Mucosa of stomach (tissue), 1 donor: ENCODE results near the gene SLC25A13.
"Not testable (repeated sequence)": the region's sequence is repeated elsewhere in the genome, so short reads cannot be mapped to it uniquely, and the experiment has no call there.

Experiments used
- H3K27me3 ChIP-seq: one replicate; pipeline ENCODE4 v1.7.0; 2013; ENCODE audit warnings: mild to moderate bottlenecking, low read length; ENCODE audit not compliant: control insufficient read depth, insufficient read depth
- H3K36me3 ChIP-seq: one replicate; pipeline ENCODE4 v1.7.0; 2013; ENCODE audit warnings: low read length; ENCODE audit not compliant: control insufficient read depth, insufficient read depth
- H3K4me1 ChIP-seq: one replicate; pipeline ENCODE4 v1.7.0; 2013; ENCODE audit warnings: mild to moderate bottlenecking, low read length; ENCODE audit not compliant: control insufficient read depth, insufficient read depth
- H3K4me3 ChIP-seq: one replicate; pipeline ENCODE4 v1.7.0; 2013; ENCODE audit warnings: low read length
- H3K9ac ChIP-seq: one replicate; pipeline ENCODE4 v1.7.0; 2013; ENCODE audit warnings: mild to moderate bottlenecking, low read length, moderate library complexity
- H3K9me3 ChIP-seq: one replicate; pipeline ENCODE4 v1.7.0; 2013; ENCODE audit warnings: mild to moderate bottlenecking, low read length, moderate library complexity; ENCODE audit not compliant: control insufficient read depth
- donor health status: Pancreatic carcinoma.

Gene SLC25A13, protein sequence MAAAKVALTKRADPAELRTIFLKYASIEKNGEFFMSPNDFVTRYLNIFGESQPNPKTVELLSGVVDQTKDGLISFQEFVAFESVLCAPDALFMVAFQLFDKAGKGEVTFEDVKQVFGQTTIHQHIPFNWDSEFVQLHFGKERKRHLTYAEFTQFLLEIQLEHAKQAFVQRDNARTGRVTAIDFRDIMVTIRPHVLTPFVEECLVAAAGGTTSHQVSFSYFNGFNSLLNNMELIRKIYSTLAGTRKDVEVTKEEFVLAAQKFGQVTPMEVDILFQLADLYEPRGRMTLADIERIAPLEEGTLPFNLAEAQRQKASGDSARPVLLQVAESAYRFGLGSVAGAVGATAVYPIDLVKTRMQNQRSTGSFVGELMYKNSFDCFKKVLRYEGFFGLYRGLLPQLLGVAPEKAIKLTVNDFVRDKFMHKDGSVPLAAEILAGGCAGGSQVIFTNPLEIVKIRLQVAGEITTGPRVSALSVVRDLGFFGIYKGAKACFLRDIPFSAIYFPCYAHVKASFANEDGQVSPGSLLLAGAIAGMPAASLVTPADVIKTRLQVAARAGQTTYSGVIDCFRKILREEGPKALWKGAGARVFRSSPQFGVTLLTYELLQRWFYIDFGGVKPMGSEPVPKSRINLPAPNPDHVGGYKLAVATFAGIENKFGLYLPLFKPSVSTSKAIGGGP

DNA sequence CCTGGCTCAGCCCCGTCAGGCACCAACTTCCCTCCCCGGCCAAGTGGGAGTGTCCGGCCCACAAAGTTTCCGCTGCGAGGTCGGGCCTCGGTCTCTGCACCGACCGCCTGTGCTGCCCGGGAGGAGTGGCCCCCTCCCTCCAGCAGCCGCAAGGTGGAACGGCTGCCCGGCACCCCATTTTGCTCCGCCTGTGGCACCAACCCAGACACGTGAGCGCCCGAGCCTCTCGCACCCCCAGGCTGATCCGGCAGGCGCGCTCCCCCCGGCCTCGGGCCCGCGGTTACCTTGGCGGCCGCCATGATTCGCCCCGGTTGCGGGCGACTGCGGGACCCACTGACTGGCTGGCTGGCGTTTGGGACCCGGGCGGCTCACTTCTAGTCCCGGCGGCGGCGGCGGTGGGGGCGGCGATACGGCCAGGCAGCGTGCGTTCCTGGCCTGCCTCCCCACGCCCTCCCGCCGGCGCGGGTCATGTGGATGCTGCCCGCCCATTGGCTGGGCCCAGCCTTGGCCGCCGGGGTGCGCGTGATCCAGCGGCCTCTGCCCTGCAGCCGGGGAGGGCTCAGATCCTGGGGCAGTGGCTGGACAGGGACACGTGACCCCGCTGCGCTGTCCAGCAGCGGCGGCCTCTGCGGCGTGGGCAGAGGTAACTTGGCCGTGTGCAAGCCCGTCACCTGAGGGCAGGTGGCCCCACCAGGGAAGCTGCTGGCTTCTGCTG is at the start of gene SLC25A13:
SLC25A13 (minus strand) TSS at position 441 of the 715 bp plus-strand sequence; CDS start at position 299, 142 bp downstream.
- H3K4me1 ChIP-seq: peaks cover 19% of the 10 kb centered on the region
- peak within 1 kb of the TSS; percentile 91 for H3K9ac ChIP-seq
- peak within 1 kb of the TSS; percentile 83 for H3K4me3 ChIP-seq
- H3K27me3 ChIP-seq: no peaks in the 10 kb centered on the region
- H3K9me3 ChIP-seq: no peaks in the 10 kb centered on the region
- no peaks in the 10 kb centered on the region for H3K36me3 ChIP-seq

DNA sequence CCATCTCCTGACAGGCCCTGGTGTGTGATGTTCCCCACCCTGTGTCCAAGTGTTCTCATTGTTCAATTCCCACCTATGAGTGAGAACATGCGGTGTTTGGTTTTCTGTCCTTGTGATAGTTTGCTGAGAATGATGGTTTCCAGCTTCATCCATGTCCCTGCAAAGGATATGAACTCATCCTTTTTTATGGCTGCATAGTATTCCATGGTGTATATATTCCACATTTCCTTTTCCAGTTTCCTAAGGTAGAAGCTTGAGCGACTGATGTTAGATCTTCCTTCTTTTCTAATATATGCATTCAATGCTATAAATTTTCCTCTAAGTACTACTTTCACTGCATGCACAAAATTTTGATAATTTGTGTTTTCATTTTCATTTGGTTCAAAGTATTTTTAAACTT is 44.0 kb upstream of the SLC25A13 start:
- H3K9ac ChIP-seq, H3K4me1 ChIP-seq, H3K4me3 ChIP-seq, H3K36me3 ChIP-seq, H3K27me3 ChIP-seq, H3K9me3 ChIP-seq: not testable (repeated sequence)

DNA sequence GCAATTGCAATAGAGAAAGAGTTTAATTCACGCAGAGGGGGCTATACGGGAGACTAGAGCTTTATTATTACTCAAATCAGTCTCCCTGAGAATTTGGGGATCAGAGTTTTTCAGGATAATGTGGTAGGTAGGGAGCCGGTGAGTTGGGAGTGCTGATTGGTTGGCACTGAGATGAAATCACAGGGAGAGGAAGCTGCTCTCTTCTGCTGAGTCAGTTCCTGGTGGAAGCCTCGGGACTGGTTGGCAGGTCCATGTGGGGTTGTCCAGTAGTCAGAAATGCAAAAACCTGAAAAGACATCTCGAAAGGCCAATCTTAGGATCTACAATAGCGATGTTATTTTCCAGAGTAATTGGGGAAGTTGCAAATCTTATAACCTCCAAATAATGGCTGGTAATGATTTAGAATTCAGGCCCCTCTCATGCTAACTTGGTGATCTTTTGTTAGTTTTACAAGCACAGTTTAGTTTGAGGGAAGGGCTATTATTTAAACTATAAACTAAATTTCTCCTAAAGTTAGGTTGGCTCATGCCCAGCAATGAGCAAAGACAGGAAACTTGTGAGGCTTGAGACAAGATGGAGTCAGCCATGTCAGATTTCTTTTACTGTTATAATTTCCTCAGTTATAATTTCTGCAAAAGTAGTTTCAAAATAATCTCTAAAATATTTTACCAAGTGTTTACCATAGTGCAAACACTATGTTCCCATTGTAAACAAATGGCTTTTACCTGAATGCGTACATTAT is 39.4 kb upstream of the SLC25A13 start:
- H3K4me1 ChIP-seq: no peaks in the 10 kb centered on the region
- H3K9me3 ChIP-seq: no peaks in the 10 kb centered on the region
- H3K4me3 ChIP-seq: no peak overlapping the region
- no peaks in the 10 kb centered on the region for H3K27me3 ChIP-seq
- no peaks in the 10 kb centered on the region for H3K36me3 ChIP-seq
- H3K9ac ChIP-seq: no peak overlapping the region

DNA sequence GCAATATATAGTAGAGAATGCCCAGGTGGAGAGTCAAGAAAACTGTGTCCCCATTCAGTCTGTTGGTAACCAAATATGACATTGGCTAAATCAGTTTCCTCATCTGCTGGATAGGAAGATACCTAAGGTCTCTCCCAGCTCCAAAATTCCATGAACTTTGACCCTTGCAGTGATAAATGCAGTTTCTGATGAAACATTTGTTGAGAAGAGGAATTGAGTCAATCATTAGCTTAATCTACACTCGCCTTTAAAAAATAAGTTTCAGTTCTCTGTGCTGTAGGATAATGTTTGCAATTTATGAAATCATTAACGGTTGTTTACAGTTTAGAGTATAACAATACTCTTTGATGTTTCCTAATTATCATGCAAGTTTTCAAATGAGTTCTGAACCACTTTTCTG is 38.0 kb upstream of the SLC25A13 start:
- Histone ChIP-seq H3K36me3 (no peaks in the 10 kb centered on the region), H3K27me3 (no peaks in the 10 kb centered on the region), H3K4me3 (no peak overlapping the region), H3K9ac (no peak overlapping the region), H3K4me1 (no peaks in the 10 kb centered on the region), H3K9me3 (no peaks in the 10 kb centered on the region)

DNA sequence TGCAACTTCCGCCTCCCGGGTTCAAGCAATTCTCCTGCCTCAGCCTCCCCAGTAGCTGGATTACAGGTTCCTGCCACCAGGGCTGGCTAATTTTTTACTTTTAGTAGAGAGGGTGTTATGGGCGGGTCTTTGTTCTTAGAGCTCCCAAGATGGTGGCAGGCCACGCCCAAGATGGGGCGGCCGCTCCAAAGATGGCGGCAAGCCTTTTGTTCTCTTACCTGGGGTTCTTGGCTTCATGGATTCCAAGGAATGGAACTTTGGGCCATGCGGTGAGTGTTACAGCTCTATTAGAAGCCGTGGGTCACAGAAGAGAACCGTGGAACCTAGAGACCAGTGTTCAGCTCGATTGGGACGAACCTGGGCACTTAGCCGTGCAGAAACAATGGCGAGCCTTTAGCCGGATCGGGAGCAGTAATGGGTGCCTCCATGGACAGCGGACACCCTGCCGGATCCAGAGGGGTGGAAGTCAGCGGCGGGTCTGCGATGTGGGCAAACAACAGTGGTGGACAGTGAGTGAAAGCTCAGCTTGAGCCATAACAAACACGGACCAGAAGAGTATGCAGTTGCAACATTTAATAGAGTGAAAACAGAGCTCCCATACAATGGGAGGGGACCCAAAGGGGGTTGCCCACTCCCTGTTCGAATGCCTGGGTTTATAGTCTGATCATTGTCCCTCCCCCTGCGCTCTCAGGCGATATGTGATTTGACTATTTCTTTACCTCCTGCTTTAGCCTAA is 36.5 kb upstream of the SLC25A13 start:
- not testable (repeated sequence) for H3K4me1 ChIP-seq, H3K4me3 ChIP-seq, H3K9ac ChIP-seq, H3K27me3 ChIP-seq, H3K36me3 ChIP-seq, H3K9me3 ChIP-seq

DNA sequence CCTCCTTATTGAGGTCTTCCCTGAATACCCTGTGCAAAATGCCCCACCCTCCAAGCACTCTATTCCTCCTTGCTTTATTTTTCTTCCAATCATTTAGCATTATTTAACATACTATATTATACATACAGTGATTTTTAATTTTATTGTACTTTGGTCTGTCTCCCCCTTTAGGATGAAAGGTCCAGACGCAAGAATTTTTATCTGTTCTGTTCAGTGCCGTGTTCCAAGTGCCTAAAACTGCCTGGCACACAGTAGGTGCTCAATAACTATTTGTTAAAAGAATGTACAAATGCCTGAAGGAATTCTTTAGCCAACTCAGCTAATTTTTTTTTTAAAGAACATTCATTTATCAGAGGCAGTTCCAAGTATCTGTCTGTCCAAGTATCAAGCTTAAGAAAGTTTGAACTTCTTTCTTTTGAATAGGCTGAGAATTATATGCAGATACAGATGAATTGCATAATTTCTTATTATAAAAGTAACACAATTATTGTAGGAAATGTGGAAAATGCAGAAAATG is 34.1 kb upstream of the SLC25A13 start:
- Histone ChIP-seq H3K27me3 (no peaks in the 10 kb centered on the region), H3K4me1 (no peaks in the 10 kb centered on the region), H3K4me3 (no peak overlapping the region), H3K9me3 (no peaks in the 10 kb centered on the region), H3K36me3 (no peaks in the 10 kb centered on the region), H3K9ac (no peak overlapping the region)

DNA sequence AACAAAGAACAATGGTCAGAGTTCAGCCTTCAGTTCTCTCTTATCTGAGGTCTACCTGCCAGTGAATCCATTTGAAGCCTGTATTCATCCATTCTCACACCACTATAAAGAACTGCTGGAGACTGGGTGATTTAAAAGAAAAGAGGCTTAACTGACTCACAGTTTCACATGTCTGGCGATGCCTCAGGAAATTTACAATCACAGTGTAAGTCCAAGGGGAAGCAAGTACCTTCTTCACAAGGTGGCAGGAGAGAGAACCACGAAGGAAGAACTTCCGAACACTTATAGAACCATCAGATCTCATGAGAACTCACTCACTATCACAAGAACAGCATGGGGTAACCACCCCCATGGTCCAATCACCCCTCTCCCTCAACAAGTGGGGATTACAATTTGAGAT is 33.0 kb upstream of the SLC25A13 start:
- Histone ChIP-seq H3K4me3 (no peak overlapping the region), H3K36me3 (no peaks in the 10 kb centered on the region), H3K27me3 (no peaks in the 10 kb centered on the region), H3K4me1 (peaks cover 2% of the 10 kb centered on the region), H3K9ac (no peak overlapping the region), H3K9me3 (no peaks in the 10 kb centered on the region)

DNA sequence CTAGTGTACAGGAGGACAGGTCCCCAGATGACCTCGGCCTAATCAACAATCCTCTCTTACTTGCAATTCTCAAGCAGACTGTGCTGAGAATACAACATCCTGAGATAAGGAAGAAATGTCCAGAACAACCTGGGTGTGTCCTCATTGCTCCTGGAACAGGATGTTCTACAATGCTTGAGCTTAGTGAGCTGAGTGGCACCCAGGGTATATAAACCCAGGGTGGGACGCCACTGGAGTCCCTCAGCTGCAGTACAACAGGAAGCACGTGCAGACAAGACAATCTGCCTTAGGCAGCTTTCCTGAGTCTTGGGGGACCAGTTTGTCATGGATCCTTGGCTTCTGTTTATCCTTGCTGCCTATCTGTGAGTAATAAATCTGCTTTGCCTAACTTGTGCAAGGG is 27.7 kb upstream of the SLC25A13 start:
- H3K27me3 ChIP-seq: no peaks in the 10 kb centered on the region
- H3K9ac ChIP-seq: no peak overlapping the region
- H3K36me3 ChIP-seq: no peaks in the 10 kb centered on the region
- H3K4me1 ChIP-seq: peaks cover 5% of the 10 kb centered on the region
- no peak overlapping the region for H3K4me3 ChIP-seq
- no peaks in the 10 kb centered on the region for H3K9me3 ChIP-seq

DNA sequence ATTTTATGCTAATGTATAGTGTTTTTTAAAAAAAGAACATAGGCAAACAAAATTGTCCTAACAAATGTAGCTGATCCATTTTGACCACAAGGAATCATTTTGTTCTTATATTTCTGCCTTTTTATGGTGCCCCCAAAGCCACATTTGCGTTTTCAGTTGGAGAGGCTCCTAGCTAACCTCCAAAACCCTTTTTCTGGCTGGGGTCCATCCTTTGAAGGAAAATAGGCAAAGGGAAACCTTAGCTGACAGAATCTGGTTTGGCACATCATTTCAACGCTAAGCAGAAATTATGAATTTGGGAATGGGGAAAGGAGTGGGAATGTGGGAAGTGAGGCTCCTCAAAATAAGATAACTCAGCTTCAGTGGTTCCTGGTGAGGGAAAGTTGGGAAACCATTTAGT is 25.6 kb upstream of the SLC25A13 start:
- H3K27me3 ChIP-seq: no peaks in the 10 kb centered on the region
- H3K36me3 ChIP-seq: no peaks in the 10 kb centered on the region
- H3K4me3 ChIP-seq: no peak overlapping the region
- peaks cover 5% of the 10 kb centered on the region for H3K4me1 ChIP-seq
- H3K9me3 ChIP-seq: no peaks in the 10 kb centered on the region
- no peak overlapping the region for H3K9ac ChIP-seq

DNA sequence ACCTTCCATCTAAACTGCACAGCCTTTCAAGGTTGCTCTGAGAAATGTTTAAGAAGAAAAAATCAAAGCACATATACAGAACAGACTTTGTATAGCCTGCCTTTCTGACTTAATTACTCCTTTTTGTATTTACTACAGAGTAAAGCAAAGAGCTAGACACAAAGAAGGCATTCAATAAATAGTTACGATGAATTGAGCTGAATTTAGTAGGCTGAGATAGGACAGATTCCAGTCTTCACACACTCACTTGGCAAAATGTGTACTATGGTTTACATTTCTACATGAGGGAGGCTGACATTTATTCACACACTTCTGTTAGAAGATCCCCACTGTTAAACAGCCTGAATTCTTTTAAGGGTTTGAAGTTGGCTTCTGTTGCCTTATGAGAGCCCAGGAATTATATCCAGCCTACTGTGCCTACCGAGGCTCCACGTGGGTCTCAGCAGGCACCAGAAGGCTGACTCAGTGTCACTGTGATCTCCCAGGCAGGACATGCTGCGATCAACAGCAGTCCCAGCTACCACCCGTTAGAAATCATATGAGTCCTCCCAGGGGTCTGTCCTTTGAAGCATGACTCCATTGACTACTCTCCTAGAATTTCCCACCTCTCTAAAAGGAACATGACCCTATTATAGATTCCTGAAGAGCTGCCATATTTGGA is 24.5 kb upstream of the SLC25A13 start:
- peaks cover 5% of the 10 kb centered on the region for H3K4me1 ChIP-seq
- no peak overlapping the region for H3K9ac ChIP-seq
- H3K4me3 ChIP-seq: no peak overlapping the region
- no peaks in the 10 kb centered on the region for H3K27me3 ChIP-seq
- no peaks in the 10 kb centered on the region for H3K9me3 ChIP-seq
- H3K36me3 ChIP-seq: no peaks in the 10 kb centered on the region

DNA sequence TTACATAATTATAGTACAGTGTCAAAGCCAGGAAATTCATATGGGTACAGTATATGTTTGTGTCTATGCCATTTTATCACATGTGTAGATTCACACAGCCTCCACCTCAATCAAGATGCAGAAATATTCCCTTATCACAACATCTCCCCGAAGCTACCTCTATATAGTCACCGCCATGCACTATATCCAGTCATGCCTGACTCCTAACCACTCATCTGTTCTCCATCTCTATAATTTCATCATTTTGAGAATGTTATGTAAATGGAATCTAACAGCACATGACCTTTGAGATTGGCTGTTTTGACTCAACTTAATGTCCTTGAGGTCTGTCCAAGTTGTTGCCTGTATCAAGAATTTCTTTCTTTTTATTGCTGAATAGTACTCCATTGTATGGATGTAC is 22.3 kb upstream of the SLC25A13 start:
- H3K9me3 ChIP-seq: no peaks in the 10 kb centered on the region
- H3K4me3 ChIP-seq: no peak overlapping the region
- H3K9ac ChIP-seq: no peak overlapping the region
- no peaks in the 10 kb centered on the region for H3K36me3 ChIP-seq
- no peaks in the 10 kb centered on the region for H3K4me1 ChIP-seq
- H3K27me3 ChIP-seq: no peaks in the 10 kb centered on the region
